HL-60 (cell line): Measurements from ENCODE around the gene SYNGAP1.

ENCODE experiments used
- DNase-seq, 2 experiments: peaks; one replicate each; pipeline ENCODE4 v3.0.0-alpha.2; 2010 to 2020; ENCODE audit warnings: low read depth in 1 of 2, low spot score in 1 of 2
- H3K27ac ChIP-seq: fragments of 250-450 bp; sonication (Bioruptor Pico); replicated peaks from 2 replicates; pipeline ENCODE4 v1.5.1; 2020; ENCODE audit warnings: mild to moderate bottlenecking, moderate library complexity
- H3K27me3 ChIP-seq: fragments of 250-450 bp; sonication (Bioruptor Pico); 2 replicates; pipeline ENCODE4 v1.5.1; 2021; ENCODE audit warnings: mild to moderate bottlenecking, moderate library complexity; ENCODE audit not compliant: insufficient read depth, poor library complexity, severe bottlenecking
- H3K4me3 ChIP-seq: replicated peaks from 2 replicates; pipeline ENCODE4 v1.5.1; 2011; ENCODE audit warnings: mild to moderate bottlenecking, control low read depth, low read length; ENCODE audit not compliant: insufficient read depth
- GABPA ChIP-seq: IDR thresholded peaks from 2 replicates; pipeline ENCODE4 v1.6.1; 2012; ENCODE audit warnings: low read depth
- POLR2AphosphoS5 ChIP-seq: IDR thresholded peaks from 2 replicates; pipeline ENCODE4 v1.6.1; 2012; ENCODE audit warnings: low read depth
- SPI1 ChIP-seq: IDR thresholded peaks from 2 replicates; pipeline ENCODE4 v1.6.1; 2012; ENCODE audit warnings: low read depth, mild to moderate bottlenecking, borderline replicate concordance
- TF ChIP-seq, protein P1 (sequence below): IDR thresholded peaks from 2 replicates; pipeline ENCODE4 v1.6.1; 2012; ENCODE audit warnings: low read depth; ENCODE audit not compliant: insufficient replicate concordance
- TF ChIP-seq, protein P2 (sequence below): IDR thresholded peaks from one replicate; pipeline ENCODE4 v1.5.1; 2011; ENCODE audit warnings: low read length, control low read depth, inconsistent platforms; ENCODE audit not compliant: insufficient read depth

The SYNGAP1 gene

DNA sequence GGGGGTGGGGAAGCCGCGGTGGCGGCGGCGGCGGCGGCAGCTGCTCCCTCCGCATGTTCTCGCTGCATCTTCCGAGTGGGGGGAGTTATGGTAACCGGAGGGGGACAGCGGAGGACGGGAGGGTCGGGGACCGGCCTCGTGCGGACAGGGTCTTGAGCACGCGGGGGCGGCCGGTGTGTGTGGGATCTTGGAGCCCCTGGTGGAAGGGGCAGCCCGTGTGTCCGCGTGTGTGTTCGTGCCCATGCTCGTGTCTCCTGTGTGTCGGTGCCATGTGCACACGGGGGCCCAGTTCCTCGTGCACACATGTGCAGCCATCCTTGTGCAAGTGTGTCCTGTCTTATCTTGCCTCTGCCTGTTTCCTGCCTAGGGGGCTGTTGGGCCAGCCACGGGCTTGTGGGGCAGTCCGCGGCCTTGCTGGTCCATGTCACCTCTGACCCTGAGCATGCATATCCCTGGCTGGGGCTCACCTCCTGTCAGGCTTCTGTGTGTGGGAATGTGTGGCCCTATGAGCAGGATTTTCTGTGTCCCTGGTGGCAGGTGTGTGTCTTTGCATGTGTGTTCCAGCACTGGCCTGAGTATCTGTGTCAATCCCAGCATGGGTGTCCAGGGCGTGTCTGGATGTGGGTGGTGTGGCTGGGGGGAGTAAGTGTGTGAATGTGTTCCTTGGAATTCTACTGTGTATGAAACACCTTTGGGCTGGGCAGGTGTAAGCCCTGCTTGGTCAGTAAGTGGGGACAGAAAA is 8.5 kb downstream of the SYNGAP1 start:
- DNase-seq = peak; percentile 70
- peak overlapping the region; percentile 46 for H3K27ac ChIP-seq

DNA sequence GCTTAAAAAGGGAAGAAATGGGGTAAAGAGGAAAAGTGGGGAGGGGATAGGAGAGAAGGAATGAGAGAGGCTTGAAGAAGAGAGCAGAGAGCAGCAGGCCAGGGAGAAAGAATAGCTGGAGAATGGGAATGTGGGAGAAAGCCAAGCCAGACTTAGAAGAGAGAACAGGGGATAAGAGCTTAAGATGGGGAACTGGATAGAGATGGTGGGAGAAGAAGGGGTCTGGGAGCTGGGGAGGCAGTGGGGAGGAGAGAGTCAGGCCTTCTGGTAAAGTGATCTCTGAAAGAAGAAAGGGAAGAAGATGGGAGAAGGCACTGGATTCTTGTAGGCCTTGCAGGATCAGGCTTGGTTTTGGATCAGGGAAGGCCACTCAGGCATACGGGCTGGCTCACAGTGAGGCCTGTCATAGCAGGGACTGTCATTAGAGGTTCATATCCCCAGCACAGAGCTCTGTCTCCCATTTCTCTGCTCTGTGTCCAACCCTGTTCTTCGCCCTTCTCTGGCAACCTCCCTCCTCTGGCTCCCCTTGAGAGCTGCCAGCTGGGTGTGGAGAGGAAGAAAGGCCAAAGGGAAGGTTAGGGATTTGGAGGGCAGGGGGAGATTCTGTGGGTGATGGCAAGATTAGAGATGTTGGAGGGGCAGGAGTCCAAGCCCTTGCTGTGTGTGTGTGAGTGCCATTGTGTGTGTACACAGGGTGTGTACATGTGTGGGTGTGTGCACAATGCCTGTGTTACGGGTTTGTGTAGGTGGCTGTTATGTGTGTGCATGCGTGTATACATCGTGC is 9.3 kb downstream of the SYNGAP1 start:
- no peak for TF ChIP-seq POLR2AphosphoS5
- TF ChIP-seq, protein P1, sequence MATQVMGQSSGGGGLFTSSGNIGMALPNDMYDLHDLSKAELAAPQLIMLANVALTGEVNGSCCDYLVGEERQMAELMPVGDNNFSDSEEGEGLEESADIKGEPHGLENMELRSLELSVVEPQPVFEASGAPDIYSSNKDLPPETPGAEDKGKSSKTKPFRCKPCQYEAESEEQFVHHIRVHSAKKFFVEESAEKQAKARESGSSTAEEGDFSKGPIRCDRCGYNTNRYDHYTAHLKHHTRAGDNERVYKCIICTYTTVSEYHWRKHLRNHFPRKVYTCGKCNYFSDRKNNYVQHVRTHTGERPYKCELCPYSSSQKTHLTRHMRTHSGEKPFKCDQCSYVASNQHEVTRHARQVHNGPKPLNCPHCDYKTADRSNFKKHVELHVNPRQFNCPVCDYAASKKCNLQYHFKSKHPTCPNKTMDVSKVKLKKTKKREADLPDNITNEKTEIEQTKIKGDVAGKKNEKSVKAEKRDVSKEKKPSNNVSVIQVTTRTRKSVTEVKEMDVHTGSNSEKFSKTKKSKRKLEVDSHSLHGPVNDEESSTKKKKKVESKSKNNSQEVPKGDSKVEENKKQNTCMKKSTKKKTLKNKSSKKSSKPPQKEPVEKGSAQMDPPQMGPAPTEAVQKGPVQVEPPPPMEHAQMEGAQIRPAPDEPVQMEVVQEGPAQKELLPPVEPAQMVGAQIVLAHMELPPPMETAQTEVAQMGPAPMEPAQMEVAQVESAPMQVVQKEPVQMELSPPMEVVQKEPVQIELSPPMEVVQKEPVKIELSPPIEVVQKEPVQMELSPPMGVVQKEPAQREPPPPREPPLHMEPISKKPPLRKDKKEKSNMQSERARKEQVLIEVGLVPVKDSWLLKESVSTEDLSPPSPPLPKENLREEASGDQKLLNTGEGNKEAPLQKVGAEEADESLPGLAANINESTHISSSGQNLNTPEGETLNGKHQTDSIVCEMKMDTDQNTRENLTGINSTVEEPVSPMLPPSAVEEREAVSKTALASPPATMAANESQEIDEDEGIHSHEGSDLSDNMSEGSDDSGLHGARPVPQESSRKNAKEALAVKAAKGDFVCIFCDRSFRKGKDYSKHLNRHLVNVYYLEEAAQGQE = no peak
- TF ChIP-seq, protein P2, sequence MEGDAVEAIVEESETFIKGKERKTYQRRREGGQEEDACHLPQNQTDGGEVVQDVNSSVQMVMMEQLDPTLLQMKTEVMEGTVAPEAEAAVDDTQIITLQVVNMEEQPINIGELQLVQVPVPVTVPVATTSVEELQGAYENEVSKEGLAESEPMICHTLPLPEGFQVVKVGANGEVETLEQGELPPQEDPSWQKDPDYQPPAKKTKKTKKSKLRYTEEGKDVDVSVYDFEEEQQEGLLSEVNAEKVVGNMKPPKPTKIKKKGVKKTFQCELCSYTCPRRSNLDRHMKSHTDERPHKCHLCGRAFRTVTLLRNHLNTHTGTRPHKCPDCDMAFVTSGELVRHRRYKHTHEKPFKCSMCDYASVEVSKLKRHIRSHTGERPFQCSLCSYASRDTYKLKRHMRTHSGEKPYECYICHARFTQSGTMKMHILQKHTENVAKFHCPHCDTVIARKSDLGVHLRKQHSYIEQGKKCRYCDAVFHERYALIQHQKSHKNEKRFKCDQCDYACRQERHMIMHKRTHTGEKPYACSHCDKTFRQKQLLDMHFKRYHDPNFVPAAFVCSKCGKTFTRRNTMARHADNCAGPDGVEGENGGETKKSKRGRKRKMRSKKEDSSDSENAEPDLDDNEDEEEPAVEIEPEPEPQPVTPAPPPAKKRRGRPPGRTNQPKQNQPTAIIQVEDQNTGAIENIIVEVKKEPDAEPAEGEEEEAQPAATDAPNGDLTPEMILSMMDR = no peak
- TF ChIP-seq SPI1 = no peak
- TF ChIP-seq GABPA = no peak

More for the DNA sequence above, 8.5 kb downstream of the SYNGAP1 start:
- Histone ChIP-seq H3K27me3 (no peaks in the 10 kb centered on the region), H3K4me3 (peak overlapping the region; percentile 35)
- TF ChIP-seq, protein P2 = peak; percentile 2
- TF ChIP-seq POLR2AphosphoS5 = peak; percentile 69; the same call in 1 of the 2 replicates
- TF ChIP-seq, protein P1 = no peak
- no peak for TF ChIP-seq SPI1

DNA sequence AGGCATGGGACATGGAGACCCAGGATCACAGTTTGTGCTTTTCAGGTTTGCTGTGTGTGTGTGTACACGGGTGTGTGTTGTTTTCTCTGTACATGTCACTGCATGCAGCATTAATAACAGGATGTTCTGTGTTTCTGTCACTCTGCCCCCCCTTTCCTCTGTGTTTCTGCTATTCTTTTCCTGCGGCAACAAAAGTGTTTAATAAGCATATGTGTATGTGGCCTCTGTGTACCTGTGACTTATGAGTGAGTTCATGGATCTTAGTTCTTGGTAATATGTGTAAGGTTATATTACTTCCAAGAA is 9.8 kb downstream of the SYNGAP1 start:
- Histone ChIP-seq H3K27me3 (no peaks in the 10 kb centered on the region), H3K4me3 (no peak overlapping the region), H3K27ac (no peak overlapping the region)
- DNase-seq = no peak
- no peak for TF ChIP-seq GABPA
- TF ChIP-seq, protein P1 = no peak
- TF ChIP-seq, protein P2 = no peak
- TF ChIP-seq SPI1 = no peak
- TF ChIP-seq POLR2AphosphoS5 = no peak

More for the DNA sequence above, 9.3 kb downstream of the SYNGAP1 start:
- Histone ChIP-seq H3K4me3 (no peak overlapping the region), H3K27me3 (no peaks in the 10 kb centered on the region), H3K27ac (no peak overlapping the region)
- DNase-seq = no peak
